Panc1 (cell line): ENCODE measurements around the gene DSCAM. TPM values are rescaled to one million over a fixed set of nuclear protein-coding genes. Genes with fewer than 3 reads are reported as not detected.

Experiments
- ATAC-seq: fragments of 200-7000 bp; cut with Tn5 transposase; 2 replicates; pipeline ENCODE4 v1.9.1; 2020; ENCODE audit warnings: mild to moderate bottlenecking, moderate library complexity
- BruUV-seq: library from RNA; stranded (reverse); fragments of 400-500 nt; replicated peaks from 2 replicates; lab custom pipeline; 2021; lab: Mats Ljungman, UMichigan
- CTCF ChIA-PET: fragments of 300-600 bp; sonication (Branson Sonifier 250); formaldehyde crosslinking; loops from one replicate; lab custom pipeline; 2022; ENCODE audit warnings: antibody characterized with exemption; lab: Charles Lee
- POLR2A ChIA-PET: fragments of 300-600 bp; sonication (Branson Sonifier 250); formaldehyde crosslinking; loops from one replicate; lab custom pipeline; 2022; ENCODE audit warnings: antibody characterized with exemption; lab: Charles Lee
- DNase-seq: peaks from one replicate; pipeline ENCODE4 v3.0.0-alpha.2; 2010; ENCODE audit warnings: low read depth, low spot score
- H3K27ac ChIP-seq: 2 replicates; pipeline ENCODE4 v1.5.1; 2011; ENCODE audit warnings: mild to moderate bottlenecking, low read length, inconsistent platforms
- H3K27me3 ChIP-seq: fragments of 200-500 bp; sonication (Bioruptor generic); 2 replicates; pipeline ENCODE4 v1.6.0; 2014; ENCODE audit warnings: low read length, inconsistent platforms; ENCODE audit not compliant: control insufficient read depth, insufficient read depth
- H3K36me3 ChIP-seq: fragments of 200-500 bp; sonication (Bioruptor generic); 2 replicates; pipeline ENCODE4 v1.5.1; 2014; ENCODE audit warnings: inconsistent platforms, mild to moderate bottlenecking, low read length, moderate library complexity; ENCODE audit not compliant: control insufficient read depth, insufficient read depth
- H3K4me1 ChIP-seq: 2 replicates; pipeline ENCODE4 v1.5.1; 2011; ENCODE audit warnings: inconsistent platforms, mild to moderate bottlenecking, low read length, moderate library complexity; ENCODE audit not compliant: control insufficient read depth, insufficient read depth
- H3K4me3 ChIP-seq, 2 experiments: 2 replicates each; pipeline ENCODE4 v1.5.1; 2011 to 2012; ENCODE audit warnings: low read depth in 2 of 2, low read length in 2 of 2, mild to moderate bottlenecking in 2 of 2, inconsistent platforms in 1 of 2, moderate library complexity in 1 of 2
- H3K9me3 ChIP-seq: fragments of 200-500 bp; sonication (Bioruptor generic); 2 replicates; pipeline ENCODE4 v1.5.1; 2014; ENCODE audit warnings: low read depth, mild to moderate bottlenecking, inconsistent platforms, low read length, moderate library complexity; ENCODE audit not compliant: control insufficient read depth, insufficient read depth
- CTCF ChIP-seq: fragments of 450-650 bp; IDR thresholded peaks from 2 replicates; pipeline ENCODE4 v1.5.1; 2017; ENCODE audit warnings: mild to moderate bottlenecking
- POLR2AphosphoS5 ChIP-seq: IDR thresholded peaks from 2 replicates; pipeline ENCODE4 v1.6.1; 2012; ENCODE audit warnings: mild to moderate bottlenecking, low read depth, low read length, moderate library complexity
- REST ChIP-seq, 2 experiments: IDR thresholded peaks; 2 replicates each; pipeline ENCODE4 v1.6.1; 2011 to 2012; ENCODE audit warnings: low read depth in 2 of 2, control low read depth in 1 of 2, low read length in 1 of 2, mild to moderate bottlenecking in 1 of 2, moderate library complexity in 1 of 2; ENCODE audit not compliant: insufficient read depth in 1 of 2
- SIN3A ChIP-seq: IDR thresholded peaks from 2 replicates; pipeline ENCODE4 v1.6.1; 2012; ENCODE audit warnings: low read depth, mild to moderate bottlenecking, low read length, moderate library complexity, borderline replicate concordance; ENCODE audit not compliant: insufficient read depth
- TCF7L2 ChIP-seq: IDR thresholded peaks from 2 replicates; pipeline ENCODE4 v1.6.1; 2011; ENCODE audit warnings: mild to moderate bottlenecking, low read depth, low read length, inconsistent platforms
- in situ Hi-C: cut with HindIII; loops from 2 replicates; pipeline ENCODE4 v1.10.0; 2016; ENCODE audit warnings: low sequenced_read_pairs, low pct_unique_long_range_greater_than_20kb
- intact Hi-C: fragments of 100-400 bp; cut with micrococcal nuclease; formaldehyde crosslinking; loops from one replicate; pipeline ENCODE4 v1.10.0; 2022; ENCODE audit not compliant: unreplicated experiment
- total RNA-seq: library from RNA; stranded (reverse); gene quantifications from one replicate; pipeline ENCODE4 v1.2.1, GENCODE V29; 2021; ENCODE audit not compliant: unreplicated experiment

DSCAM gene
- total RNA-seq, 1 experiment from 2014 or later, result not detected

GRCh38 chr21:40151611-40152010 is 695.3 kb downstream of the DSCAM start:
- no peaks in the 10 kb centered on the region for H3K4me1 ChIP-seq
- intact Hi-C loops (no loop called here), in situ Hi-C loops (no loop called here)
- no peak overlapping the region for H3K27ac ChIP-seq
- ATAC-seq, result no peak
- H3K9me3 ChIP-seq, result no peaks in the 10 kb centered on the region
- TF ChIP-seq SIN3A, result no peak
- no peak for TF ChIP-seq CTCF
- no peak for TF ChIP-seq POLR2AphosphoS5
- TF ChIP-seq REST (IDR thresholded peaks at IDR 0.05; ENCODE audit: insufficient read depth in 1 of 2, low read depth in 2 of 2, low read length in 1 of 2), result no peak
- no peak for TF ChIP-seq TCF7L2
- DNase-seq, result no peak
- no peaks in the 10 kb centered on the region for H3K36me3 ChIP-seq
- no peak overlapping the region for H3K4me3 ChIP-seq
- no TSS peak for BruUV-seq
- H3K27me3 ChIP-seq, result no peaks in the 10 kb centered on the region
- ChIA-PET POLR2A (no interaction called here), CTCF (no interaction called here)

GRCh38 chr21:40146216-40146837 is 700.6 kb downstream of the DSCAM start:
- no peak for ATAC-seq
- ChIA-PET CTCF (interaction anchor here (0.5 kb wide), 1 partner anchor 921 kb away, joined by 3 read pairs; no protein-coding TSS in a partner anchor), POLR2A (no interaction called here)
- TF ChIP-seq POLR2AphosphoS5, result no peak
- TF ChIP-seq REST (IDR thresholded peaks at IDR 0.05; ENCODE audit: insufficient read depth in 1 of 2, low read depth in 2 of 2, low read length in 1 of 2), result no peak
- no peak for TF ChIP-seq SIN3A
- no peak for TF ChIP-seq TCF7L2
- TF ChIP-seq CTCF, result no peak
- intact Hi-C loops (no loop called here), in situ Hi-C loops (no loop called here)
- Histone ChIP-seq H3K4me1 (no peaks in the 10 kb centered on the region; the same call in 1 of the 2 replicates), H3K9me3 (no peaks in the 10 kb centered on the region), H3K36me3 (no peaks in the 10 kb centered on the region), H3K27ac (no peak overlapping the region), H3K4me3 (no peak overlapping the region), H3K27me3 (no peaks in the 10 kb centered on the region)
- no TSS peak for BruUV-seq
- DNase-seq, result no peak
